Vagina (tissue), 2 donors: ENCODE data around the gene ZDHHC22. TPM values are rescaled to one million over a fixed set of nuclear protein-coding genes. Genes with fewer than 3 reads are reported as not detected.

Source experiments
- DNase-seq, 2 donors: peaks; one replicate each; pipeline ENCODE4 v3.0.0-alpha.2; 2017; ENCODE audit errors: extremely low spot score in 2 of 2
- H3K27ac ChIP-seq: fragments of 200-600 bp; sonication (generic); one replicate; pipeline ENCODE4 v1.5.1; 2019
- H3K27me3 ChIP-seq: fragments of 200-600 bp; sonication (generic); one replicate; pipeline ENCODE4 v1.5.1; 2019
- H3K36me3 ChIP-seq, 2 donors: fragments of 200-600 bp; sonication (generic); one replicate each; pipeline ENCODE4 v1.5.1; 2017 to 2019
- H3K4me1 ChIP-seq: fragments of 200-600 bp; sonication (generic); one replicate; pipeline ENCODE4 v1.5.1; 2019
- H3K4me3 ChIP-seq, 2 donors: fragments of 200-600 bp; sonication (generic); 1 replicate in 1 of 2; 2 replicates in 1 of 2; pipeline ENCODE4 v1.5.1; 2016 to 2019
- H3K9me3 ChIP-seq: fragments of 200-600 bp; sonication (generic); one replicate; pipeline ENCODE4 v1.5.1; 2019
- CTCF ChIP-seq, 3 experiments: fragments of 450-650 bp in 2 of 3; fragments of 200-600 bp in 1 of 3; sonication (generic) in 1 of 3; IDR thresholded peaks; one replicate each; pipeline ENCODE4 v1.5.1; 2017 to 2019; ENCODE audit warnings: antibody characterized with exemption in 3 of 3, mild to moderate bottlenecking in 2 of 3, moderate library complexity in 2 of 3
- POLR2A ChIP-seq, 2 donors: fragments of 450-650 bp; IDR thresholded peaks; one replicate each; pipeline ENCODE4 v1.6.1; 2017; ENCODE audit warnings: antibody characterized with exemption in 2 of 2, mild to moderate bottlenecking in 2 of 2, moderate library complexity in 2 of 2
- POLR2AphosphoS5 ChIP-seq, 2 donors: sonication (generic); formaldehyde crosslinking; IDR thresholded peaks; one replicate each; pipeline ENCODE4 v1.9.0; 2017; ENCODE audit warnings: antibody characterized with exemption in 2 of 2, mild to moderate bottlenecking in 2 of 2, low read depth in 1 of 2; ENCODE audit not compliant: insufficient read depth in 1 of 2
- intact Hi-C: fragments of 100-400 bp; cut with DNase I; formaldehyde crosslinking; loops from one replicate; pipeline ENCODE4 v1.15.1; 2023
- total RNA-seq: library from RNA; depleted of rRNA; stranded (reverse); fragments of >200 nt; gene quantifications from one replicate; pipeline ENCODE4 v1.2.3, GENCODE V29; 2016

Gene ZDHHC22
- total RNA-seq, 1 donor from 2014 or later: not detected

GRCh38 chr14:77094672-77095284 is 46.8 kb downstream of the ZDHHC22 start:
- Histone ChIP-seq H3K27me3 (no peaks in the 10 kb centered on the region), H3K36me3 (no peaks in the 10 kb centered on the region), H3K4me1 (peaks cover 21% of the 10 kb centered on the region), H3K9me3 (no peaks in the 10 kb centered on the region), H3K27ac (no peak overlapping the region), H3K4me3 (no peak overlapping the region)
- no peak for DNase-seq
- TF ChIP-seq POLR2A (IDR thresholded peaks at IDR 0.05): no peak
- TF ChIP-seq CTCF (IDR thresholded peaks at IDR 0.05): peak; percentile 70 to 78 (median 73)
- TF ChIP-seq POLR2AphosphoS5 (IDR thresholded peaks at IDR 0.05; ENCODE audit: insufficient read depth in 1 of 2, low read depth in 1 of 2): peak in 1 of 2 donors; percentile 47
- intact Hi-C loops: no loop called here

- no peak overlapping the region for H3K27ac ChIP-seq
- no peak for DNase-seq
- no peaks in the 10 kb centered on the region for H3K27me3 ChIP-seq
- no peak overlapping the region for H3K4me3 ChIP-seq
- peaks cover 13% of the 10 kb centered on the region for H3K4me1 ChIP-seq
- TF ChIP-seq POLR2A (IDR thresholded peaks at IDR 0.05) (no peak), POLR2AphosphoS5 (IDR thresholded peaks at IDR 0.05; ENCODE audit: insufficient read depth in 1 of 2, low read depth in 1 of 2) (no peak), CTCF (IDR thresholded peaks at IDR 0.05) (no peak)
- H3K9me3 ChIP-seq: no peaks in the 10 kb centered on the region
- H3K36me3 ChIP-seq: no peaks in the 10 kb centered on the region
- intact Hi-C loops: no loop called here
Observed at GRCh38 chr14:77092676-77093075, 48.9 kb downstream of the ZDHHC22 start.

- no peaks in the 10 kb centered on the region for H3K9me3 ChIP-seq
- no peaks in the 10 kb centered on the region for H3K27me3 ChIP-seq
- intact Hi-C loops: no loop called here
- no peak for TF ChIP-seq CTCF (IDR thresholded peaks at IDR 0.05)
- no peak for TF ChIP-seq POLR2A (IDR thresholded peaks at IDR 0.05)
- no peak for TF ChIP-seq POLR2AphosphoS5 (IDR thresholded peaks at IDR 0.05; ENCODE audit: insufficient read depth in 1 of 2, low read depth in 1 of 2)
- no peaks in the 10 kb centered on the region for H3K36me3 ChIP-seq
- H3K4me1 ChIP-seq: peaks cover 8% of the 10 kb centered on the region
- no peak overlapping the region for H3K27ac ChIP-seq
- DNase-seq: no peak
- no peak overlapping the region for H3K4me3 ChIP-seq
Observed at GRCh38 chr14:77091518-77091917, 50.1 kb downstream of the ZDHHC22 start.

- no peak for DNase-seq
- Histone ChIP-seq H3K27me3 (no peaks in the 10 kb centered on the region), H3K4me3 (no peak overlapping the region), H3K4me1 (peaks cover 7% of the 10 kb centered on the region), H3K36me3 (no peaks in the 10 kb centered on the region), H3K9me3 (no peaks in the 10 kb centered on the region), H3K27ac (peak overlapping the region; percentile 32)
- TF ChIP-seq POLR2AphosphoS5 (IDR thresholded peaks at IDR 0.05; ENCODE audit: insufficient read depth in 1 of 2, low read depth in 1 of 2) (no peak), POLR2A (IDR thresholded peaks at IDR 0.05) (no peak), CTCF (IDR thresholded peaks at IDR 0.05) (no peak)
- intact Hi-C loops: no loop called here
Observed at GRCh38 chr14:77088645-77089044, 52.9 kb downstream of the ZDHHC22 start.

- intact Hi-C loops: no loop called here
- no peaks in the 10 kb centered on the region for H3K36me3 ChIP-seq
- no peak for DNase-seq
- no peak for TF ChIP-seq CTCF (IDR thresholded peaks at IDR 0.05)
- TF ChIP-seq POLR2AphosphoS5 (IDR thresholded peaks at IDR 0.05; ENCODE audit: insufficient read depth in 1 of 2, low read depth in 1 of 2): peak in 1 of 2 donors; percentile 82
- TF ChIP-seq POLR2A (IDR thresholded peaks at IDR 0.05): no peak
- H3K4me3 ChIP-seq: no peak overlapping the region
- no peaks in the 10 kb centered on the region for H3K27me3 ChIP-seq
- peak overlapping the region; percentile 52 for H3K27ac ChIP-seq
- H3K9me3 ChIP-seq: no peaks in the 10 kb centered on the region
- H3K4me1 ChIP-seq: peaks cover 7% of the 10 kb centered on the region
Observed at GRCh38 chr14:77088219-77088618, 53.4 kb downstream of the ZDHHC22 start.
